ENCODE results near the gene PACRG. TPM values are rescaled to one million over a fixed set of nuclear protein-coding genes. Genes with fewer than 3 reads are reported as not detected.

Gene PACRG
- total RNA-seq, 2 donors from 2014 or later: 2.9 to 63.8 TPM

DNA sequence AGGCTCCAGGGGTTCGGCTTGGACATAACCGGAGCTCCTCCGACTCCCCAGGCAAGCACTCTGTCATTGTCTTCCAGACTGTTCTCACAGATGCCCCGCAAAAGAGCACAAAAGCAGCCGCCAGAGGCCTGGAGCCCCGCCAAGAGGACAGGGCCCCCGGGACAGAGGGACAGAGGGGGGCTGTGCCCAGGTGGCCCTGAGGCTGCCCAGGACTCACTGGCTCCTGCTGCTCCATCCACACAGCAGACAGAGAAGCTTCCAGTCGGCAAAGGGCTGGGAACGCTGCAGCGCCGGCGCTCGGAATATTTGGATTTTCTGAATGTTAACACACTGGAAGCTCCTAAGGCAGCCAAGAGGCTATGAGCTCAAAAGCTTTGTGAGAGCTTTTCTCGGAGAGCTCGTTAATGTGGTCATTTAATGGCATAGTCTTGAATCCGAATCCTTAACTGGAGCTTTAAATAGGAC, 618.8 kb downstream of the PACRG start:
- TF ChIP-seq POLR2A (IDR thresholded peaks at IDR 0.05): no peak
- TF ChIP-seq, protein P1, sequence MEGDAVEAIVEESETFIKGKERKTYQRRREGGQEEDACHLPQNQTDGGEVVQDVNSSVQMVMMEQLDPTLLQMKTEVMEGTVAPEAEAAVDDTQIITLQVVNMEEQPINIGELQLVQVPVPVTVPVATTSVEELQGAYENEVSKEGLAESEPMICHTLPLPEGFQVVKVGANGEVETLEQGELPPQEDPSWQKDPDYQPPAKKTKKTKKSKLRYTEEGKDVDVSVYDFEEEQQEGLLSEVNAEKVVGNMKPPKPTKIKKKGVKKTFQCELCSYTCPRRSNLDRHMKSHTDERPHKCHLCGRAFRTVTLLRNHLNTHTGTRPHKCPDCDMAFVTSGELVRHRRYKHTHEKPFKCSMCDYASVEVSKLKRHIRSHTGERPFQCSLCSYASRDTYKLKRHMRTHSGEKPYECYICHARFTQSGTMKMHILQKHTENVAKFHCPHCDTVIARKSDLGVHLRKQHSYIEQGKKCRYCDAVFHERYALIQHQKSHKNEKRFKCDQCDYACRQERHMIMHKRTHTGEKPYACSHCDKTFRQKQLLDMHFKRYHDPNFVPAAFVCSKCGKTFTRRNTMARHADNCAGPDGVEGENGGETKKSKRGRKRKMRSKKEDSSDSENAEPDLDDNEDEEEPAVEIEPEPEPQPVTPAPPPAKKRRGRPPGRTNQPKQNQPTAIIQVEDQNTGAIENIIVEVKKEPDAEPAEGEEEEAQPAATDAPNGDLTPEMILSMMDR (IDR thresholded peaks at IDR 0.05): no peak
- no peak for TF ChIP-seq POLR2AphosphoS5 (IDR thresholded peaks at IDR 0.05)
- intact Hi-C loops (cut with DNase I): no loop called here
- DNase-seq (ENCODE audit: low spot score): no peak
- Histone ChIP-seq H3K4me3 (no peak overlapping the region), H3K36me3 (no peaks in the 10 kb centered on the region), H3K4me1 (replicated peaks) (no peaks in the 10 kb centered on the region), H3K27me3 (replicated peaks; ENCODE audit: insufficient read depth) (no peaks in the 10 kb centered on the region), H3K27ac (no peak overlapping the region), H3K9me3 (no peaks in the 10 kb centered on the region)
- 64% methylated on average over 15 of the region's 16 CpGs for WGBS

DNA sequence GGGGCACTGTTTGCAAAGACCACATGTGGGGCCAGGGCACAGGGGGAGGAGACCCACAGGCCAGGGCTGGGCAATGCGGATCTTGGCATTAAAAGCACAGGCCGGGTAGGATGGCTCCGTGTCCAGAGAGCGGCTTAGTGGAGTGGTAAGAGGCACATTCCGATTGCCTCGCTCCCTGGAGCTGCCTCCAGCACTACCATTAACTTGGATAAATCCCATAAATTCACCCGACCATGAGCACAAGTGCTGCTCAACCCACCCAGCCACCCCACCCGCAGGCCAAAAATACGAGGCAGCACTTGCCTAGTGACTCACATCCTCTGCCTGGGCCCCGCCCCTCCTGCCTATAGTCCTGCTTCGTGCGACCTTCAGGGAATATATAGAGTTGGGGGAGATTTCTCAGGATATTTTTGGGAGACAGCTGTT, 619.3 kb downstream of the PACRG start:
- intact Hi-C loops (cut with DNase I): no loop called here
- Histone ChIP-seq H3K4me3 (no peak overlapping the region), H3K27ac (no peak overlapping the region), H3K27me3 (replicated peaks; ENCODE audit: insufficient read depth) (no peaks in the 10 kb centered on the region), H3K4me1 (replicated peaks) (no peaks in the 10 kb centered on the region), H3K9me3 (no peaks in the 10 kb centered on the region), H3K36me3 (no peaks in the 10 kb centered on the region)
- 83% methylated on average over 12 of the region's 12 CpGs for WGBS
- no peak for DNase-seq (ENCODE audit: low spot score)
- TF ChIP-seq, protein P1 (IDR thresholded peaks at IDR 0.05): no peak
- TF ChIP-seq POLR2A (IDR thresholded peaks at IDR 0.05) (no peak), POLR2AphosphoS5 (IDR thresholded peaks at IDR 0.05) (no peak)

DNA sequence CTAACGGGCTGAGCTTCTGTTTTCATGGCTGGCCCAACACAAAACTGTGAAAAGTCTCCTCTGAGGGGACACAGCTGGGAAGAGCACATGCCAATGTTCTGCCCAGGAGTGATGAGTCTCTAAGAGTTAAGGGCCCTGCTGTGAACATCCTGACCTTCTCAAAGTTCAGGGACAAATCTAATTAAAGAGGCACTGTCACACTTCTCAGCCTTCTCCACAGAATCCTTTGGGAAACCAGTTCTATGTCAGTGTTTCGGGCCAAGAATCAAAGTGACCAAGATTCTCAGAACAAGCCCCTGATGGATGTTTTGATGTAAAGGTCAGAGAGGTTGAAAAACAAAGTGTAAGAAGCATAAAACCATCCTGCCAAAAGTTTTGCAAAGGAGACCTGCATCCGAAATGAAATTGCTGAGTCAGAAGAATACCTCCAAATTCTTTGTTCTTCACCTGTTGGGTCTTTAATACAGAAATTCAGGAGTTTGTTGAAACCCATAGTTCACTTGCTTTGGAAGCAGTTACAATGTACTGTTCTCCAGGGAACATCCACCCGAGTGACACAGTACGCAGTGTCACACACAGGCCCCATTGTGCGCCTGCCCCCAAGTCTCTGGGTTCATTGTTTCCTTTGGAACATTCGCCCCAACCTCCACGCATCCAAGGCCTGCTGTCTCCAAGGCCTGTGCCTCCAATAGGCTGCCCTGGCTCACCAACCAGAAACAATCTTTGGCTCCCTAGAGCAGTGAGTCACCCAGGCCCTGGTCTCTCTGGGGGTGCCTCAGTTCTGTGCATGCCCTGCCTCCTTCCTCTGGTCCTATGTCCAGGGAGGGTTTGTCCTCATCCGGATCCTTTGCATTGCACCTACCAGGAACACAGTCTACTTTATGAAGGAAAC, 621.3 kb downstream of the PACRG start:
- WGBS: 93% methylated on average over 9 of the region's 9 CpGs
- no peak overlapping the region for H3K4me3 ChIP-seq
- intact Hi-C loops (cut with DNase I): no loop called here
- TF ChIP-seq, protein P1 (IDR thresholded peaks at IDR 0.05): no peak
- no peak for TF ChIP-seq POLR2AphosphoS5 (IDR thresholded peaks at IDR 0.05)
- no peak for TF ChIP-seq POLR2A (IDR thresholded peaks at IDR 0.05)
- no peak overlapping the region for H3K27ac ChIP-seq
- no peaks in the 10 kb centered on the region for H3K27me3 ChIP-seq (replicated peaks; ENCODE audit: insufficient read depth)
- H3K9me3 ChIP-seq: no peaks in the 10 kb centered on the region
- no peaks in the 10 kb centered on the region for H3K36me3 ChIP-seq
- H3K4me1 ChIP-seq (replicated peaks): no peaks in the 10 kb centered on the region
- no peak for DNase-seq (ENCODE audit: low spot score)

DNA sequence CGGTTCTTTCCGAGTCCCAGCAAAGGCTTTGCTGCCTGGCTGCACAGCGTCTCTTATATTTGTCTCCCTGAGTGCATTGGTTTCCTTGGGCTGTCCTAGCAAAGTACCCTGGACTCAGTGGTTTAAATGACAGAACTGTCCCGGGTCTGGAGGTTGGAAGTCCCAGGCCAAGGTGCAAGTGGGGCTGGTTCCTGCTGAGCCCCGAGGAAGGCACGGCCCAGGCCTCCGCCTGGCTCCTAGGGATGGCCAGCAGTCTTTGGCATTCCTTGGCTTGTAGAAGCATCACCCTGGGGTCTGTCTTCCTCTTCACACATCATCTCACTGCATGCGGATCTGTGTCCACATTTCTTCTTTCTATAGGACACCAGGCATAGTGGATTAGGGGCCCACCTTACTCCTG, 621.9 kb downstream of the PACRG start:
- 95% methylated on average over 8 of the region's 8 CpGs for WGBS
- Histone ChIP-seq H3K4me1 (replicated peaks) (no peaks in the 10 kb centered on the region), H3K27ac (no peak overlapping the region), H3K27me3 (replicated peaks; ENCODE audit: insufficient read depth) (no peaks in the 10 kb centered on the region), H3K4me3 (no peak overlapping the region), H3K36me3 (no peaks in the 10 kb centered on the region), H3K9me3 (no peaks in the 10 kb centered on the region)
- TF ChIP-seq POLR2AphosphoS5 (IDR thresholded peaks at IDR 0.05): no peak
- TF ChIP-seq, protein P1 (IDR thresholded peaks at IDR 0.05): no peak
- no peak for TF ChIP-seq POLR2A (IDR thresholded peaks at IDR 0.05)
- DNase-seq (ENCODE audit: low spot score): no peak
- intact Hi-C loops (cut with DNase I): no loop called here

DNA sequence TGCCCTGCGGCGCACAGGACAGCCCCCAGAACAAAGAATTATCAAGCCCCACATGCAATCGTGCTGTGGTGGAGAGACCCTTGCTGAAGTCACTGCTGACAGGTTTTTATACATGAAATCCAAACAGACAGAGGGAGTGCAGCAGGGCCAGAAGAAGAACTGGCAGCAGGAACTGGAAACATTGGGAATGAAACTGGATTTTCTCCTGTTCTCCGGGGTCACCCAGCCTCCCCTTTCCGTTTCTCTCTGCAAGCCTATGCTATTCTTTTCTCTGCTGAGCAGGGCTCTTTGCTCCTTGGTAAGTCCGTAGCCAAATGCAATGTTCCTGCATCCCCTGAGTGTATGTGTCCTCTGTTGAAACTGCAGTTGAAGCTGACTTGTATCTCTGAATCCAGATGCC, 623.2 kb downstream of the PACRG start:
- no peaks in the 10 kb centered on the region for H3K27me3 ChIP-seq (replicated peaks; ENCODE audit: insufficient read depth)
- DNase-seq (ENCODE audit: low spot score): no peak
- no peaks in the 10 kb centered on the region for H3K9me3 ChIP-seq
- no peaks in the 10 kb centered on the region for H3K36me3 ChIP-seq
- no peak overlapping the region for H3K4me3 ChIP-seq
- 75% methylated on average over 6 of the region's 6 CpGs for WGBS
- H3K27ac ChIP-seq: no peak overlapping the region
- no peak for TF ChIP-seq POLR2AphosphoS5 (IDR thresholded peaks at IDR 0.05)
- intact Hi-C loops (cut with DNase I): no loop called here
- no peaks in the 10 kb centered on the region for H3K4me1 ChIP-seq (replicated peaks)

Data from prostate gland (tissue), 2 donors.